ENCODE measurements around the gene CTDSPL2.
"Not testable (repeated sequence)": the region's sequence is repeated elsewhere in the genome, so short reads cannot be mapped to it uniquely, and the experiment has no call there.

Gene CTDSPL2

DNA sequence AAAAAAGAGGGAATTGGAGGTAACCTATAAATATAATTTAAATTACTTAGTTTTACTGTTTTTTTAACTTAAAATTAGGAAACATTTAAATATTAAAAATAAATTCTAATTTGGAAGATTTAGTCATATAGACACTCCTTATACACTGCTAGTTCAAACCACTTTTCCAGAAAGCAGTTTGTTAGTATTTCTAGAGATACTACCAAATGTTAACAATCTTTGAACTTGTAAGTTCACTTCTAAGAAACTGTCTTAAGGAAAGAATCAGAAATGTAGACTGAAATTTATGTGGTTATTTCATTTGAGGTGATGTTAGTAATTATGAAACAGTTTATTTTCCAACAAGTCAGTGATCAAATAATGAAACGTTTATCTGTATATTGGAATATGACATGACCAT lies 22.7 kb downstream of the CTDSPL2 start:
- ATAC-seq (ENCODE audit: low read depth) (no peak), DNase-seq (ENCODE audit: low spot score in 2 of 2) (no peak)
- Mint-ChIP-seq H3K27ac (no peak overlapping the region), H3K36me3 (peaks cover 16% of the 10 kb centered on the region), H3K4me3 (no peak overlapping the region), H3K4me1 (peaks cover 14% of the 10 kb centered on the region), H3K9me3 (no peaks in the 10 kb centered on the region), H3K27me3 (no peaks in the 10 kb centered on the region)

DNA sequence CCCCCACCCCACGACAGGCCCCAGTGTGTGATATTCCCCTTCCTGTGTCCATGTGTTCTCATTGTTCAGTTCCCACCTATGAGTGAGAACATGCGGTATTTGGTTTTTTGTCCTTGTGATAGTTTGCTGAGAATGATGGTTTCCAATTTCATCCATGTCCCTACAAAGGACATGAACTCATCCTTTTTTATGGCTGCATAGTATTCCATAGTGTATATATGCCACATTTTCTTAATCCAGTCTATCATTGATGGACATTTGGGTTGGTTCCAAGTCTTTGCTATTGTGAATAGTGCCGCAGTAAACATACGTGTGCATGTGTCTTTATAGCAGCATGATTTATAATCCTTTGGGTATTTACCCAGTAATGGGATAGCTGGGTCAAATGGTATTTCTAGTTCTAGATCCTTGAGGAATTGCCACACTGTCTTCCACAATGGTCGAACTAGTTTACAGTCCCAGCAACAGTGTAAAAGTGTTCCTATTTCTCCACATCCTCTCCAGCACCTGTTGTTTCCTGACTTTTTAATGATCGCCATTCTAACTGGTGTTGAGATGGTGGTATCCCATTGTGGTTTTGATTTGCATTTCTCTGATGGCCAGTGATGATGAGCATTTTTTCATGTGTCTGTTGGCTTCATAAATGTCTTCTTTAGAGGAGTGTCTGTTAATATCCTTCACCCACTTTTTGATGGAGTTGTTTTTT lies 26.3 kb downstream of the CTDSPL2 start:
- not testable (repeated sequence) for H3K27ac Mint-ChIP-seq
- peaks cover 15% of the 10 kb centered on the region for H3K4me1 Mint-ChIP-seq

GRCh38 chr15:44458429-44458828 lies 31.0 kb downstream of the CTDSPL2 start:
- ATAC-seq (ENCODE audit: low read depth) (no peak), DNase-seq (ENCODE audit: low spot score in 2 of 2) (no peak)
- peaks cover 11% of the 10 kb centered on the region for H3K36me3 Mint-ChIP-seq
- H3K27ac Mint-ChIP-seq, result no peak overlapping the region
- no peaks in the 10 kb centered on the region for H3K27me3 Mint-ChIP-seq
- H3K4me1 Mint-ChIP-seq, result peaks cover 11% of the 10 kb centered on the region
- no peaks in the 10 kb centered on the region for H3K9me3 Mint-ChIP-seq
- H3K4me3 Mint-ChIP-seq, result no peak overlapping the region

More for the DNA sequence above, 26.3 kb downstream of the CTDSPL2 start:
- not testable (repeated sequence) for H3K9me3 Mint-ChIP-seq; DNase-seq (ENCODE audit: low spot score in 2 of 2); ATAC-seq (ENCODE audit: low read depth); H3K4me3 Mint-ChIP-seq; H3K27me3 Mint-ChIP-seq; H3K36me3 Mint-ChIP-seq

DNA sequence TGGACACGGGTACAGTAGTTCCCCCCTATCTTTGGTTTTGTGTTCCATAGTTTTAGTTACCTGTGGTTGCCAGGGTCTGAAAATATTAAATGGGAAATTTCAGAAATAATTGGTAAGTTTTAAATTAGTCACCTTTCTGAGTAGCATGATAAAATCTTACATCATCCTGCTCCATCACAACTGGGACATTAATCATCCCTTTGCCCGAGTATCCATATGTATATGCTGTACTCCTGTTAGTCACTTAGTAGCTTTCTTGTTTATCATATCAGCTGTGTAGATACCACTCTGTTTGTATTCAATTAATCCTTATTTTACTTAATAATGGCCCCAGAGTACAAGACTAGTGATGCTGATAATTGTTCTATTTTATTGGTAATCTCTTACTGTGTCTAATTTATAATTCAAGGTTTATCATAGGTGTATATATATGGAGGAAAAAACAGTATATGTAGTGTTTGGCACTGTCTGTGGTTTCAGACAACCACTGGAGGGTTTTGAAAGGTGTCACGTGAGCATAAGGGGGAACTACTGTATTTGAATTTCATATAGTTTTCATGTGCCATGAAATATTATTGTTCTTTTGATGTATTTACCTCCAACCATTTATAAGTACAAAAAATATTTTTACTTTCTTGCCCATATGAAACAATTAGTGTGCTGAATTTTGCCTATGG lies 41.4 kb downstream of the CTDSPL2 start:
- H3K27ac Mint-ChIP-seq, result peak overlapping the region; percentile 38
- no peaks in the 10 kb centered on the region for H3K27me3 Mint-ChIP-seq
- H3K4me1 Mint-ChIP-seq, result peaks cover 10% of the 10 kb centered on the region
- ATAC-seq (ENCODE audit: low read depth) (peak; percentile 43), DNase-seq (ENCODE audit: low spot score in 2 of 2) (no peak)
- no peak overlapping the region for H3K4me3 Mint-ChIP-seq
- peaks cover 20% of the 10 kb centered on the region for H3K36me3 Mint-ChIP-seq
- peaks cover 2% of the 10 kb centered on the region for H3K9me3 Mint-ChIP-seq

- H3K36me3 Mint-ChIP-seq, result peaks cover 16% of the 10 kb centered on the region
Observed at GRCh38 chr15:44471885-44472455, 44.5 kb downstream of the CTDSPL2 start.

DNA sequence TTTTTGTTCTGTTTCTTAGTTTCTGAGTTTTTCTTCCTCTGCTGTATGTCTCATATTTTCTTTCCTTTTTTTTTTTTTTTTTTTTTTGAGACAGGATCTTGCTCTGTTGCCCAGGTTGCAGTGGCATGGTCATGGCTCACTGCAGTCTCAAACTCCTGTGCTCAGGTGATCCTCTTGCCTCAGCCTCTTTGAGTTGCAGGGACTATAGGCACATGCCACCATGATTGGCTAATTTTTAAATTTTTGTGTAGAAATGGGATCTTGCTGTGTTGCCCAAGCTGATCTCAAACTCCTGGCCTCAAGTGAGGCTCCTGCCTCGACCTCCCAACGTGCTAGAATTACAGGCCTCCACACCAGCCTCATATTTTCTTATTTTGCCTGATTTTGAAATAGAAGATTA lies 51.9 kb downstream of the CTDSPL2 start:
- Mint-ChIP-seq H3K27me3 (no peaks in the 10 kb centered on the region), H3K9me3 (no peaks in the 10 kb centered on the region), H3K27ac (no peak overlapping the region), H3K36me3 (peaks cover 1% of the 10 kb centered on the region), H3K4me1 (peaks cover 8% of the 10 kb centered on the region), H3K4me3 (no peak overlapping the region)
- DNase-seq (ENCODE audit: low spot score in 2 of 2) (no peak), ATAC-seq (ENCODE audit: low read depth) (no peak)

More at GRCh38 chr15:44471885-44472455, 44.5 kb downstream of the CTDSPL2 start:
- no peak overlapping the region for H3K27ac Mint-ChIP-seq
- no peak overlapping the region for H3K4me3 Mint-ChIP-seq
- no peak for ATAC-seq (ENCODE audit: low read depth)
- H3K9me3 Mint-ChIP-seq, result peaks cover 2% of the 10 kb centered on the region
- H3K27me3 Mint-ChIP-seq, result no peaks in the 10 kb centered on the region
- H3K4me1 Mint-ChIP-seq, result peaks cover 8% of the 10 kb centered on the region
- DNase-seq (ENCODE audit: low spot score in 2 of 2), result no peak

- DNase-seq (ENCODE audit: low spot score in 2 of 2) (no peak), ATAC-seq (ENCODE audit: low read depth) (no peak)
- Mint-ChIP-seq H3K36me3 (peaks cover 3% of the 10 kb centered on the region), H3K27me3 (no peaks in the 10 kb centered on the region), H3K9me3 (no peaks in the 10 kb centered on the region), H3K4me3 (no peak overlapping the region), H3K4me1 (peaks cover 8% of the 10 kb centered on the region), H3K27ac (no peak overlapping the region)
Observed at GRCh38 chr15:44482090-44482489, 54.7 kb downstream of the CTDSPL2 start.

DNA sequence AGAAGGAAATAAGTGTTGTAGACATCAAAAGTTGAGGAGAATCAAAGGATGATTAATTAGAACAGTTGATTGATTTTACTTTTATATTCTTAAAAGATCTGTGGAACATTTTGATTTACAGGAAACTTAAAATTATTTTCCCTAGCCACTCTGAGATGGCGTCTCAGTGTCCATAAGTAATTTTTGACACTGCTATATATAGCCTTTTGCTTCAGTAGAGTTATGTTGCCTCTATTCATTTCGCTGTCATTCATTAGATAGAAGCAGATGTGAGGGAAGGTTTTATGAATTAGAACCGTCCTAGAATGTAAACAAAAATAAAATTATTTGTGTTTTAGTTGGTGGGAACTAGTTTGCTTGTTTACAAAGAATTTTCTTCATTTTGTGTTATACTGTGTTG lies 58.5 kb downstream of the CTDSPL2 start:
- peaks cover 3% of the 10 kb centered on the region for H3K4me1 Mint-ChIP-seq
- no peak for DNase-seq (ENCODE audit: low spot score in 2 of 2)
- peaks cover 21% of the 10 kb centered on the region for H3K36me3 Mint-ChIP-seq
- peak overlapping the region; percentile 23 for H3K27ac Mint-ChIP-seq
- no peak overlapping the region for H3K4me3 Mint-ChIP-seq
- H3K9me3 Mint-ChIP-seq, result no peaks in the 10 kb centered on the region
- H3K27me3 Mint-ChIP-seq, result no peaks in the 10 kb centered on the region
- ATAC-seq (ENCODE audit: low read depth), result no peak

DNA sequence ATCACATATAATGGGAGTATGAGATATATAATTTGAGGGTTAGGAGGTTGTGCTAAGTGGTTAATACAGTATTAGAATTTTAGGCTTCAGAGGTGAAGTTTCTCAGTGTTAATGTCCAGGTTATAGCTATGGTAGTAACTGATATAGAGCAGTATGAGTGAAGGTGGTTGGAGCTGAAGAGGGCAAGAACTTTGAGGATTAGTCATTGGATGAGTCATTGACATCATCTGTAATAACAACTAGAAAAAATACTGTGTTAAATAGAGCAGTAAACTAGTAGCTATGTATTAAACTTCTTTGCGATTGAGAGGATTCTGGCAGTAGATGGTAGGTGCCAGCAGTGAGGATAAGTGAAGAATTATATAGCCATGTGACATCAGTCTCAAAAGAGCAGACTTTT lies 62.0 kb downstream of the CTDSPL2 start:
- ATAC-seq (ENCODE audit: low read depth) (no peak), DNase-seq (ENCODE audit: low spot score in 2 of 2) (no peak)
- H3K9me3 Mint-ChIP-seq, result no peaks in the 10 kb centered on the region
- H3K27me3 Mint-ChIP-seq, result no peaks in the 10 kb centered on the region
- H3K4me3 Mint-ChIP-seq, result no peak overlapping the region
- peaks cover 2% of the 10 kb centered on the region for H3K4me1 Mint-ChIP-seq
- H3K36me3 Mint-ChIP-seq, result peaks cover 28% of the 10 kb centered on the region
- peak overlapping the region; percentile 19 for H3K27ac Mint-ChIP-seq

DNA sequence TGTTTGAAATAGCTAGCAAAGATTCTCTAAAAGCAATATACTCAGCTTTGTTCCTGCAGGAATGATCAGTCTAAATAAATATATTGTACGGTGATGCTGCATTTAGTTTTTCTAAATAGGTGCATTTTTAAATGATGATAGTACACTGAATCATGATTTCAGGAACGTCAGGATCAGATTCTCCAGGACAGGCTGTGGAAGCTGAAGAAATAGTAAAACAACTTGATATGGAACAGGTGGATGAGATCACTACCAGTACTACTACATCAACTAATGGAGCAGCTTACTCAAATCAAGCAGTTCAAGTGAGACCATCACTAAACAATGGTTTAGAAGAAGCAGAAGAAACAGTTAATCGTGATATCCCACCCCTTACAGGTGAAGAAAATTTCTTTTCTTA lies 63.2 kb downstream of the CTDSPL2 start:
- DNase-seq (ENCODE audit: low spot score in 2 of 2) (no peak), ATAC-seq (ENCODE audit: low read depth) (no peak)
- Mint-ChIP-seq H3K9me3 (no peaks in the 10 kb centered on the region), H3K27ac (peak overlapping the region; percentile 62), H3K27me3 (no peaks in the 10 kb centered on the region), H3K4me1 (peaks cover 2% of the 10 kb centered on the region), H3K4me3 (no peak overlapping the region), H3K36me3 (peaks cover 28% of the 10 kb centered on the region)

- H3K9me3 Mint-ChIP-seq, result no peaks in the 10 kb centered on the region
- ATAC-seq (ENCODE audit: low read depth), result no peak
Observed at GRCh38 chr15:44492040-44492439, 64.6 kb downstream of the CTDSPL2 start.

DNA sequence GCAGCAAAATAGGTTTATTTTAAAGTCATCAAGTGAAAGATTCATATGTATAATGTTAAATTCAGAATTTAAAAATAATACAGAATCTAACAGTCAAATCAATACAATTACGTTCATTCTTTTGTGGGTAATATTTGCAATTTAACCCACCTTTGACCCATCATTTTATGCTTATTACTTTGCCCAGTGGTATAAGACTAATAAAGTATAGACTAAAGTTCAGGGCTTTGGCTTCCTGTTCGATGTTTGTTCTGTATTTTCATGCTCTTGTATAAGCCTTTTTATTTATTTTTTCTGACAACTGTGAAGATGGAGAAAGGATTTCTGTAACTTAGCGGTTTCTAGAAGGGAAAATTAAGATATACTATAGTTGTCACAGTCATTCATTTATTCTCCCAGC lies 65.2 kb downstream of the CTDSPL2 start:
- Mint-ChIP-seq H3K27ac (no peak overlapping the region), H3K27me3 (no peaks in the 10 kb centered on the region), H3K36me3 (peaks cover 24% of the 10 kb centered on the region), H3K4me1 (peaks cover 2% of the 10 kb centered on the region), H3K4me3 (no peak overlapping the region), H3K9me3 (no peaks in the 10 kb centered on the region)
- DNase-seq (ENCODE audit: low spot score in 2 of 2), result no peak
- no peak for ATAC-seq (ENCODE audit: low read depth)

More at GRCh38 chr15:44492040-44492439, 64.6 kb downstream of the CTDSPL2 start:
- H3K27ac Mint-ChIP-seq, result no peak overlapping the region
- no peak overlapping the region for H3K4me3 Mint-ChIP-seq
- H3K27me3 Mint-ChIP-seq, result no peaks in the 10 kb centered on the region
- peaks cover 2% of the 10 kb centered on the region for H3K4me1 Mint-ChIP-seq
- H3K36me3 Mint-ChIP-seq, result peaks cover 30% of the 10 kb centered on the region
- no peak for DNase-seq (ENCODE audit: low spot score in 2 of 2)

DNA sequence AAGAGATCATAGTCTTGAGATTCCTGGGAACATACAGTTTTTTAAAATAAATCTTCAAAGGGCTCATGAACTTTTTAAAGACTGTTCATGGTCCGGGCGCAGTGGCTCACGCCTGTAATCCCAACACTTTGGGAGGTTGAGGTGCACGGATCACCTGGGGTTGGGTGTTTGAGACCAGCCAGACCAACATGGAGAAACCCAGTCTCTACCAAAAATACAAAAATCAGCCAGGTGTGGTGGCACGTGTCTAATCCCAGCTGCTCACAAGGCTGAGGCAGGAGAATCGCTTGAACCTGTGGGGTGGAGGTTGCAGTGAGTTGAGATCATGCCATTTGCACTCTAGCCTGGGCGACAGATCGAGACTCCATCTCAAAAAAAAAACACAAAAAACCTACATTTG lies 68.1 kb downstream of the CTDSPL2 start:
- no peak for ATAC-seq (ENCODE audit: low read depth)
- Mint-ChIP-seq H3K27me3 (no peaks in the 10 kb centered on the region), H3K36me3 (peaks cover 13% of the 10 kb centered on the region), H3K4me3 (no peak overlapping the region), H3K9me3 (no peaks in the 10 kb centered on the region), H3K27ac (no peak overlapping the region), H3K4me1 (peaks cover 2% of the 10 kb centered on the region)
- no peak for DNase-seq (ENCODE audit: low spot score in 2 of 2)

- H3K4me3 Mint-ChIP-seq, result no peak overlapping the region
- no peak for ATAC-seq (ENCODE audit: low read depth)
- peak overlapping the region; percentile 70 for H3K27ac Mint-ChIP-seq
- H3K36me3 Mint-ChIP-seq, result peaks cover 10% of the 10 kb centered on the region
- H3K4me1 Mint-ChIP-seq, result peaks cover 3% of the 10 kb centered on the region
- H3K27me3 Mint-ChIP-seq, result no peaks in the 10 kb centered on the region
- no peak for DNase-seq (ENCODE audit: low spot score in 2 of 2)
- H3K9me3 Mint-ChIP-seq, result no peaks in the 10 kb centered on the region
Observed at GRCh38 chr15:44500555-44500954, 73.1 kb downstream of the CTDSPL2 start.
